ENCODE data around the gene TOMM40. TPM values are rescaled to one million over a fixed set of nuclear protein-coding genes. Genes with fewer than 3 reads are reported as not detected.

TOMM40 gene
- total and polyA plus RNA-seq, 2 of the 13 experiments (the other 11 are each of a cell fraction or from before 2014, with no cell fraction given) = 72.0 to 110 TPM

- TF ChIP-seq KIAA2018 (CRISPR knock-in tag; IDR thresholded peaks at IDR 0.05; ENCODE audit: borderline replicate concordance) = no peak
- TF ChIP-seq YEATS2 (CRISPR knock-in tag; IDR thresholded peaks at IDR 0.05; ENCODE audit: borderline replicate concordance) = peak; percentile 94; the same call in 1 of the 2 replicates
- TF ChIP-seq MED1 (CRISPR knock-in tag; IDR thresholded peaks at IDR 0.05) = peak; percentile 76
- peak; percentile 16; the same call in 1 of the 2 replicates for TF ChIP-seq ZNF556 (CRISPR knock-in tag; IDR thresholded peaks at IDR 0.05; ENCODE audit: borderline replicate concordance)
- peak; percentile 89 to 92 for TF ChIP-seq NR2F1 (CRISPR knock-in tag; IDR thresholded peaks at IDR 0.05)
- peak; percentile 38; the same call in 1 of the 2 replicates for TF ChIP-seq HNF1B (CRISPR knock-in tag; IDR thresholded peaks at IDR 0.05)
- TF ChIP-seq ZFAT (CRISPR knock-in tag; conservative IDR thresholded peaks at IDR 0.05) = peak; percentile 95
- peak; percentile 56; the same call in 1 of the 2 replicates for TF ChIP-seq TFDP1 (CRISPR knock-in tag; IDR thresholded peaks at IDR 0.05; ENCODE audit: borderline replicate concordance)
- TF ChIP-seq AHR (CRISPR knock-in tag; IDR thresholded peaks at IDR 0.05) = 0 out of 2 replicates have a peak, but pooled peaks have one; percentile 53
- TF ChIP-seq SNAPC4 (CRISPR knock-in tag; IDR thresholded peaks at IDR 0.05) = peak; percentile 90; the same call in 1 of the 2 replicates
- TF ChIP-seq THAP11 (CRISPR knock-in tag; IDR thresholded peaks at IDR 0.05) = peak; percentile 92
- TF ChIP-seq ATM (IDR thresholded peaks at IDR 0.05; ENCODE audit: borderline replicate concordance) = no peak
These were observed 563 bp upstream of the TOMM40 start (continued) for GRCh38 chr19:44890366-44891015.

Measured in HepG2 (cell line).